Left ventricle myocardium superior (tissue), 1 donor: Measurements from ENCODE around the gene COL8A1. TPM values are rescaled to one million over a fixed set of nuclear protein-coding genes. Genes with fewer than 3 reads are reported as not detected.

ENCODE experiments used
- total RNA-seq: library from RNA; stranded (reverse); fragmentation: NEBNext Ultra II Directional; extraction: Animal tissue kit (Norgen Biotek cat#: 25700); gene quantifications from one replicate; pipeline ENCODE4 v1.2.1, GENCODE V29; 2021
- donor health status: DM: no; HTN: yes; CAD: no; lungs with severe emphysema.

COL8A1 gene
- total RNA-seq, 1 donor from 2014 or later, result 12.0 TPM

Other genes with a start within 250 kb of the COL8A1 start
- 34.5 TPM for gene CMSS1, start 179.3 kb downstream of the COL8A1 start, total RNA-seq